Lower leg skin (tissue), 3 donors: ENCODE measurements around the gene GOLPH3.

ENCODE experiments used
- POLR2A ChIP-seq, 2 donors: fragments of 450-650 bp; IDR thresholded peaks; one replicate each; pipeline ENCODE4 v1.6.1; 2016 to 2017; ENCODE audit warnings: antibody characterized with exemption in 2 of 2, mild to moderate bottlenecking in 1 of 2, moderate library complexity in 1 of 2
- TF ChIP-seq, protein P1 (sequence below), 3 donors: fragments of 450-650 bp; IDR thresholded peaks; one replicate each; pipeline ENCODE4 v1.5.1; 2016; ENCODE audit warnings: antibody characterized with exemption in 3 of 3, mild to moderate bottlenecking in 3 of 3, moderate library complexity in 2 of 3

DNA sequence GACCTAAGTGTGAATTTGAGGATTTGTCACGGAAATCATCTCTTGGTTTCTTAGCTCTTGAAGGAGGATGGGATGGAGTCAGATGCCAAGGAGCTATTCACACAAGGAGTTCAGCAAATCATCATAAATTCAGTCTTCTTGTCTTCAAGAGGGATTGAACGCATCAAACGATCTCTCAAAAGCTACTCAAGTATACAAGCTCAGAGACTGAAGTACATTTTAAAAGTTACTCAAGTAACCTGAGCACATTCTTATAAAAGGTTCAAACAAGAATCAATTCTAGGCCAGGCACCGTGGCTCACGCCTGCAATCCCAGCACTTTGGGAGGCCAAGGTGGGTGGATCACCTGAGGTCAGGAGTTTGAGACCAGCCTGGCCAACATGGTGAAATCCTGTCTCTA lies 21.1 kb upstream of the GOLPH3 start:
- TF ChIP-seq, protein P1, sequence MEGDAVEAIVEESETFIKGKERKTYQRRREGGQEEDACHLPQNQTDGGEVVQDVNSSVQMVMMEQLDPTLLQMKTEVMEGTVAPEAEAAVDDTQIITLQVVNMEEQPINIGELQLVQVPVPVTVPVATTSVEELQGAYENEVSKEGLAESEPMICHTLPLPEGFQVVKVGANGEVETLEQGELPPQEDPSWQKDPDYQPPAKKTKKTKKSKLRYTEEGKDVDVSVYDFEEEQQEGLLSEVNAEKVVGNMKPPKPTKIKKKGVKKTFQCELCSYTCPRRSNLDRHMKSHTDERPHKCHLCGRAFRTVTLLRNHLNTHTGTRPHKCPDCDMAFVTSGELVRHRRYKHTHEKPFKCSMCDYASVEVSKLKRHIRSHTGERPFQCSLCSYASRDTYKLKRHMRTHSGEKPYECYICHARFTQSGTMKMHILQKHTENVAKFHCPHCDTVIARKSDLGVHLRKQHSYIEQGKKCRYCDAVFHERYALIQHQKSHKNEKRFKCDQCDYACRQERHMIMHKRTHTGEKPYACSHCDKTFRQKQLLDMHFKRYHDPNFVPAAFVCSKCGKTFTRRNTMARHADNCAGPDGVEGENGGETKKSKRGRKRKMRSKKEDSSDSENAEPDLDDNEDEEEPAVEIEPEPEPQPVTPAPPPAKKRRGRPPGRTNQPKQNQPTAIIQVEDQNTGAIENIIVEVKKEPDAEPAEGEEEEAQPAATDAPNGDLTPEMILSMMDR (IDR thresholded peaks at IDR 0.05), result no peak
- TF ChIP-seq POLR2A (IDR thresholded peaks at IDR 0.05), result no peak
